A673 (cell line): Measurements from ENCODE around the gene KRTAP5-3. TPM values are rescaled to one million over a fixed set of nuclear protein-coding genes. Genes with fewer than 3 reads are reported as not detected.

Experiments used
- BruUV-seq: library from RNA; stranded (reverse); fragments of 400-500 nt; replicated peaks from 2 replicates; lab custom pipeline; 2021; lab: Mats Ljungman, UMichigan
- CTCF ChIA-PET: fragments of 300-600 bp; sonication (Branson Sonifier 250); formaldehyde crosslinking; loops from one replicate; lab custom pipeline; 2022; ENCODE audit warnings: antibody characterized with exemption; lab: Charles Lee
- POLR2A ChIA-PET: fragments of 300-600 bp; sonication (Branson Sonifier 250); formaldehyde crosslinking; loops from one replicate; lab custom pipeline; 2022; ENCODE audit warnings: antibody characterized with exemption; ENCODE audit not compliant: low non-redundant PET; lab: Charles Lee
- DNase-seq: peaks from one replicate; pipeline ENCODE4 v3.0.0-alpha.2; 2015; ENCODE audit warnings: low spot score
- H3K27ac ChIP-seq: fragments of 200-600 bp; sonication (generic); 2 replicates; pipeline ENCODE4 v1.5.1; 2016; ENCODE audit warnings: mixed run types, low read depth, mild to moderate bottlenecking, mixed read lengths, antibody characterized with exemption, low read length; ENCODE audit not compliant: poor library complexity, severe bottlenecking
- H3K27me3 ChIP-seq: fragments of 200-600 bp; sonication (generic); replicated peaks from 2 replicates; pipeline ENCODE4 v1.6.1; 2017; ENCODE audit warnings: mixed run types, low read depth, mild to moderate bottlenecking, mixed read lengths, antibody characterized with exemption, low read length; ENCODE audit not compliant: insufficient read depth, poor library complexity
- H3K36me3 ChIP-seq: fragments of 200-600 bp; sonication (generic); 2 replicates; pipeline ENCODE4 v1.6.1; 2016; ENCODE audit warnings: mixed run types, mild to moderate bottlenecking, mixed read lengths, antibody characterized with exemption, low read length; ENCODE audit not compliant: insufficient read depth, poor library complexity, severe bottlenecking
- H3K4me1 ChIP-seq: fragments of 200-600 bp; sonication (generic); 2 replicates; pipeline ENCODE4 v1.6.1; 2017; ENCODE audit warnings: mixed run types, mild to moderate bottlenecking, mixed read lengths, antibody characterized with exemption, low read length; ENCODE audit not compliant: insufficient read depth, poor library complexity, severe bottlenecking
- H3K4me3 ChIP-seq: fragments of 200-600 bp; sonication (generic); 2 replicates; pipeline ENCODE4 v1.5.1; 2016; ENCODE audit warnings: low read depth, mixed run types, mild to moderate bottlenecking, mixed read lengths, low read length; ENCODE audit not compliant: poor library complexity, severe bottlenecking
- H3K9me3 ChIP-seq: fragments of 200-600 bp; sonication (generic); 2 replicates; pipeline ENCODE4 v1.6.1; 2016; ENCODE audit warnings: mixed run types, low read depth, mild to moderate bottlenecking, mixed read lengths, antibody characterized with exemption, low read length; ENCODE audit not compliant: poor library complexity, severe bottlenecking
- CTCF ChIP-seq: fragments of 300-800, 200-600 bp; sonication (generic); conservative IDR thresholded peaks from 2 replicates; pipeline ENCODE4 v1.5.1; 2017; ENCODE audit warnings: low read depth, mild to moderate bottlenecking, antibody characterized with exemption, low read length, moderate library complexity, mixed read lengths
- EZH2 ChIP-seq: fragments of 200-600 bp; sonication (generic); IDR thresholded peaks from 2 replicates; pipeline ENCODE4 v1.6.1; 2017; ENCODE audit warnings: borderline replicate concordance, low read depth, mild to moderate bottlenecking, mixed read lengths, antibody characterized with exemption, low read length; ENCODE audit not compliant: poor library complexity, severe bottlenecking
- intact Hi-C: fragments of 100-400 bp; cut with micrococcal nuclease; formaldehyde crosslinking; loops from one replicate; pipeline ENCODE4 v1.10.0; 2022; ENCODE audit not compliant: unreplicated experiment
- total RNA-seq: library from RNA; stranded (reverse); gene quantifications from 2 replicates; pipeline ENCODE4 v1.2.3, GENCODE V29; 2021

Gene KRTAP5-3
- total RNA-seq, 1 experiment from 2014 or later, result not detected

- BruUV-seq, result no TSS peak
- peak; percentile 87 for TF ChIP-seq CTCF
- TF ChIP-seq EZH2, result no peak
- no peak overlapping the region for H3K4me3 ChIP-seq
These were observed 44.7 kb upstream of the KRTAP5-3 start for GRCh38 chr11:1652771-1653540.

DNA sequence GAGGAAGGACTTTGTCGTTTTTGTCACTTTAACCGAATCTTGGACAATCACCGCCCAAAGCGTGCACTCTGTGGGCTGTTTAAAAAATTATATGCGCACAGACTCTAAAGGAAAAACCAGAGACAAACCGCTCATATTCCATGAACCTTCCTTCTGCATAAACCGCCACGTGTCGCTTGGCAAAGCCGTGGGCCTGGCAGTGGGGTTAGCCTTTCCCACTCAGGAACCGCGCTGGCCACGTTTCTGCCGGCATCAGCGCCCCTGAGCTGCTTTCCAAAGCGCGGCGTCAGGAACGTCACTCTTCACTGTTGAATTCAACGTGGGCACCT, 44.1 kb upstream of the KRTAP5-3 start:
- intact Hi-C loops, result loop anchor here (1.0 to 2.0 kb wide), 2 partner anchors 180 to 499 kb away; no protein-coding TSS in a partner anchor
- no peak for DNase-seq
- no TSS peak for BruUV-seq
- Histone ChIP-seq H3K27me3 (no peaks in the 10 kb centered on the region), H3K4me3 (no peak overlapping the region), H3K27ac (no peak overlapping the region), H3K36me3 (no peaks in the 10 kb centered on the region), H3K9me3 (no peaks in the 10 kb centered on the region), H3K4me1 (no peaks in the 10 kb centered on the region)
- ChIA-PET CTCF (interaction anchor here (0.6 to 1.8 kb wide), 14 partner anchors 27 to 504 kb away, joined by 3 to 29 read pairs (median 4); partner anchors contain the start of gene SYT8), POLR2A (no interaction called here)
- TF ChIP-seq EZH2, result no peak
- no peak for TF ChIP-seq CTCF

More at GRCh38 chr11:1652771-1653540, 44.7 kb upstream of the KRTAP5-3 start:
- ChIA-PET POLR2A (no interaction called here), CTCF (interaction anchor here (0.6 to 1.8 kb wide), 14 partner anchors 26 to 503 kb away, joined by 3 to 29 read pairs (median 4); partner anchors contain the start of gene SYT8)
- H3K27me3 ChIP-seq, result no peaks in the 10 kb centered on the region
- intact Hi-C loops, result loop anchor here (1.0 to 2.0 kb wide), 2 partner anchors 180 to 498 kb away; no protein-coding TSS in a partner anchor
- no peaks in the 10 kb centered on the region for H3K36me3 ChIP-seq
- no peaks in the 10 kb centered on the region for H3K9me3 ChIP-seq
- H3K4me1 ChIP-seq, result no peaks in the 10 kb centered on the region
- peak; percentile 61 for DNase-seq
- H3K27ac ChIP-seq, result no peak overlapping the region

GRCh38 chr11:1652026-1652425, 43.8 kb upstream of the KRTAP5-3 start:
- Histone ChIP-seq H3K36me3 (no peaks in the 10 kb centered on the region), H3K4me1 (no peaks in the 10 kb centered on the region), H3K4me3 (no peak overlapping the region), H3K27ac (no peak overlapping the region), H3K27me3 (no peaks in the 10 kb centered on the region), H3K9me3 (no peaks in the 10 kb centered on the region)
- TF ChIP-seq CTCF (no peak), EZH2 (no peak)
- CTCF ChIA-PET, result interaction anchor here (0.6 to 1.8 kb wide), 12 partner anchors 27 to 504 kb away, joined by 3 to 29 read pairs (median 5); partner anchors contain the start of gene SYT8
- no TSS peak for BruUV-seq
- intact Hi-C loops, result loop anchor here (1.0 to 2.0 kb wide), 2 partner anchors 181 to 499 kb away; no protein-coding TSS in a partner anchor
- no peak for DNase-seq
- POLR2A ChIA-PET, result no interaction called here
